GM21825 (cell line): Measurements from ENCODE around the gene LRRC7.
"Not testable (repeated sequence)": the region's sequence is repeated elsewhere in the genome, so short reads cannot be mapped to it uniquely, and the experiment has no call there.

Experiments used
- ATAC-seq: cut with Tn5 transposase; IDR thresholded peaks from one replicate; pipeline ENCODE4 v1.9.1; 2021; ENCODE audit warnings: mild to moderate bottlenecking, moderate library complexity; ENCODE audit not compliant: unreplicated experiment

Gene LRRC7

GRCh38 chr1:69861641-69862040, 293.9 kb downstream of the LRRC7 start:
- ATAC-seq = no peak

- ATAC-seq = no peak
Measured at GRCh38 chr1:69862906-69863305, 295.2 kb downstream of the LRRC7 start.

- ATAC-seq = no peak
Measured at GRCh38 chr1:69863704-69864103, 296.0 kb downstream of the LRRC7 start.

GRCh38 chr1:69871412-69871811, 303.7 kb downstream of the LRRC7 start:
- no peak for ATAC-seq

GRCh38 chr1:69878338-69878737, 310.6 kb downstream of the LRRC7 start:
- no peak for ATAC-seq

GRCh38 chr1:69888016-69888415, 320.3 kb downstream of the LRRC7 start:
- ATAC-seq = not testable (repeated sequence)

- no peak for ATAC-seq
Measured at GRCh38 chr1:69888657-69889056, 320.9 kb downstream of the LRRC7 start.

GRCh38 chr1:69898403-69898947, 330.8 kb downstream of the LRRC7 start:
- no peak for ATAC-seq

GRCh38 chr1:69911301-69911801, 343.6 kb downstream of the LRRC7 start:
- ATAC-seq = no peak

- ATAC-seq = no peak
Measured at GRCh38 chr1:69913977-69914376, 346.3 kb downstream of the LRRC7 start.

- ATAC-seq = no peak
Measured at GRCh38 chr1:69914976-69915765, 347.4 kb downstream of the LRRC7 start.

GRCh38 chr1:69919129-69919921, 351.6 kb downstream of the LRRC7 start:
- no peak for ATAC-seq

- ATAC-seq = no peak
Measured at GRCh38 chr1:69919922-69920273, 352.2 kb downstream of the LRRC7 start.

- no peak for ATAC-seq
Measured at GRCh38 chr1:69920426-69920825, 352.7 kb downstream of the LRRC7 start.

- no peak for ATAC-seq
Measured at GRCh38 chr1:69921486-69921885, 353.8 kb downstream of the LRRC7 start.

- not testable (repeated sequence) for ATAC-seq
Measured at GRCh38 chr1:69928234-69928633, 360.5 kb downstream of the LRRC7 start.

- ATAC-seq = no peak
Measured at GRCh38 chr1:69929308-69930057, 361.8 kb downstream of the LRRC7 start.

GRCh38 chr1:69930396-69930795, 362.7 kb downstream of the LRRC7 start:
- ATAC-seq = no peak

- no peak for ATAC-seq
Measured at GRCh38 chr1:69932760-69933159, 365.0 kb downstream of the LRRC7 start.

GRCh38 chr1:69940231-69940630, 372.5 kb downstream of the LRRC7 start:
- no peak for ATAC-seq

- no peak for ATAC-seq
Measured at GRCh38 chr1:69940816-69941215, 373.1 kb downstream of the LRRC7 start.
